ENCODE results near the gene C19orf81.
"Not testable (repeated sequence)": the region's sequence is repeated elsewhere in the genome, so short reads cannot be mapped to it uniquely, and the experiment has no call there.

C19orf81 gene

DNA sequence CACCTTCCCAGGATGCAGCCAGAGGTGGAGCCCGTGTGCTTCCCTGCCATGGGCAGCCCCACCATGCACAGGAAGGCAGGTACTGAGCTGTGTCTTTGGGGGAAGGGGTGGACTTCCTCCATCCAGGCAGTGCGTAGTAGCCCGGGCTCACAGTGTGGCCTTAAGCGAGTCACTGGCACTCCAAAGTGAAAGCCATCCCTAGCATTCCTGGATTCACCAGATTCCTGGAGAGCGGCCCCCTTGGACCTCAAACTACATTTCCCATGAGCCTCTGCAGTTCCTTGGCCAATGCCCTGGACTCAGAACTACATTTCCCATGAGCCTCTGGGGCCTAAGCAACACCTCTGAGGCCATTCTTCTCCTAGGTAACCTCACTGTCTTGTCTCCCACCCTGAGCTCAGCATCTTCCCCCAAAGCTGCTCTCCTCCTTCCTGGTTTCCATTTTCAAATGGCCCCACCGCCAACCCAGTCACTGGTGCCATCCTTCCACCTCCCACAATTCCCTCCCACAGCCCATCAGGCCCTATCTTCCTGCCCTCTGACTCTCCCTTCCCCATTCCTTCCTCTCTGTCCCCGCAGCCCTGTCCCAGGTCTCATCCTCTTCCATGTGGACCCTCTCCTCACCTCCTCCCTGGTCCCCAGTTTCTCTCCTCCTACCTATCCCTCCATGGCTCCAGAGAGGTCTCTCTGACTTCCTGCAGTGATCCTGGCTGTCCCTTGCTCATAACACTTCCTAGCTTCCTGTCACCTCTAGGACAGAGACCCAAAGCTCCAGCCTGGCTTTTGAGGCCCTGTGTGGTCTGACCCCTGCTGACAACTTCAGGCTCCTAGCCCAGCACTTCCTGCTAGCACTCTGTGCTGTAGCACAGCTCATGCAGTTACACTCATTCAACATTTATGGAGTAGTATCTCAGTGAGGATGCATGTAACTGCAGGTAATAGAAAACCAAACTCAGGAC, at the start of gene C19orf81:
C19orf81 (plus strand) TSS at position 13 of the 959 bp plus-strand sequence; CDS start at position 13, 0 bp downstream.
- DNase-seq = peak; percentile 38

DNA sequence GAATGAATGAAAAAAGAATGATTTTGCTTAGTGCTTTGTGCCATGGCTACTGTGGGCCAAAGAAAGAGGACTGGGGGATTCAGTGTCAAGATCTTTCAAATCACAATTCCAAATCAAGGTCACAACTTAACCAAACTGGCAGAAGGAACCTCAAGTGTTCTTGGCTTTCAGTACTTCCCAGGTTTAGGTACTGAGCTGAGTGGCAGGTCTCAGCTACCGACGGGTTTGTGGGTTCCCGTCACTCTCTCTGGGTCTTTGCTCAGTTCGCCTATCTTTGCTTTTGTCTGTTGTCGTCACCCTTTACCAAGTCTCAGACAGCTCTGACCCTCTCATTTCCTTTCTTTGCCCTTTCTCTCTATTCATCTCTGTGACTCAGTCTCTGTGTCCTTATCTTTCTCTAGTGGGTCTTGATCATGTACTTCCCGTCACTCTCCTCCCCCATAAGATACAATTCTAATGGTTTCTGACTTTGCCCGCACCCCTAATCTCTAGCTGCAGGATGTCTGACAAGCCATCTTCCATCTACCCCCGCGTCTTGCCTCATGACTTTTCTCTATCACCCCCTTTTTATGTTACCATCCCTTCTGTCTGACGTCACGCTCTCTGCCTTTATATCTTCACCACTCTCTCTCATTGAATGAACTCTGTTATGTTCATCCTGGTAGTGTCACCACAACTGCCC, 47.7 kb upstream of the C19orf81 start:
- peak; percentile 83 for DNase-seq

DNA sequence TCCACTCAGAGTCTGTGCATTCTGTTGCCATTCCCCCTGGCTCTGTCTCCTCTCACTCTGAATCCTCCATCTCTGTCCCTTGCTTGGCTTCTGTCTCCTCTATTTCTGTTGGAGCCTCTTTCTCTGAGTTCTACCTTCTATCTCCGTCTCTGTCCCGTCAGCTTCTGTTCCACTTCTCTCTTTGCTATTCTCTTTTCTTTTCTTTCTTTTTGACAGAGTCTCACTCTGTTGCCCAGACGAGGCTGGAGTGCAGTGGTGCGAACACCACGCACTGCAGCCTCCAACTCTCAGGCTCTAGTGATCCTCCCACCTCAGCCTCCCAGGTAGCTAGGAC, 47.2 kb upstream of the C19orf81 start:
- no peak for DNase-seq

DNA sequence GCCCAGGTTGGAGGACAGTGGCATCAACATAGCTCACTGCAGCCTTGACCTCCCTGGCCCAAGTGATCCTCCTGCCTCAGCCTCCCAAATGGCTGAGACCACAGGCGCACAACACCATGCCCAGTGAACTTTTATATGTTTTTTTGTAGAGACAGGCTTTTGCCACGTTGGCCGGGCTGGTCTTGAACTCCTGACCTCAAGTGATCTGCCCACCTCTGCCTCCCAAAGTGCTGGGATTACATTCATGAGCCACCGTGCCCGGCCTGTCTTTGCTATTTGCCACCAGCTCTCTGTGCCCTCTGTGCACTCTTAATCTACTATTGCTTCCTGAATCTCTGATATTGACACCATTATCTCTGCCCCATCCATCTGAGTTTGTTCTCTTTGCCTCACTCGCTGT, 46.7 kb upstream of the C19orf81 start:
- no peak for DNase-seq

DNA sequence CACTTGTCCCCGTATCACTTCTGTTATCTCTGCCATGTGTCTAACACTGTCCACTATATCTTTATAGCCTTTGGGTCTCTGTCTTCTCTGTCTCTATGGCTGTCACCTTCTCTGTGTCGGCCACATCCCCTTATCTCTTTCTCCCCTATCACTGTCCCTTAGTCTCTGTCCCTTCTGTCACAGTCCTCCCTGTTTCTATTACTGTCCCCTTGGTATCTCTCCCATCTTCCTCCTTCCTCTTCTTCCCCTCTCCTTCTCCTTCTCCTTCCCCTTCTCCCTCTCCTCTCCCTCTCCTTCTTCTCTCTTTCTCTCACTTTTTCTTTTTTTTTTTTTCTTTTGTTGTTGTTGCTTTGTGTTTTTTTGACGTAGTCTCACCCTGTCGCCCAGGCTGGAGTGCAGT, 46.3 kb upstream of the C19orf81 start:
- no peak for DNase-seq

DNA sequence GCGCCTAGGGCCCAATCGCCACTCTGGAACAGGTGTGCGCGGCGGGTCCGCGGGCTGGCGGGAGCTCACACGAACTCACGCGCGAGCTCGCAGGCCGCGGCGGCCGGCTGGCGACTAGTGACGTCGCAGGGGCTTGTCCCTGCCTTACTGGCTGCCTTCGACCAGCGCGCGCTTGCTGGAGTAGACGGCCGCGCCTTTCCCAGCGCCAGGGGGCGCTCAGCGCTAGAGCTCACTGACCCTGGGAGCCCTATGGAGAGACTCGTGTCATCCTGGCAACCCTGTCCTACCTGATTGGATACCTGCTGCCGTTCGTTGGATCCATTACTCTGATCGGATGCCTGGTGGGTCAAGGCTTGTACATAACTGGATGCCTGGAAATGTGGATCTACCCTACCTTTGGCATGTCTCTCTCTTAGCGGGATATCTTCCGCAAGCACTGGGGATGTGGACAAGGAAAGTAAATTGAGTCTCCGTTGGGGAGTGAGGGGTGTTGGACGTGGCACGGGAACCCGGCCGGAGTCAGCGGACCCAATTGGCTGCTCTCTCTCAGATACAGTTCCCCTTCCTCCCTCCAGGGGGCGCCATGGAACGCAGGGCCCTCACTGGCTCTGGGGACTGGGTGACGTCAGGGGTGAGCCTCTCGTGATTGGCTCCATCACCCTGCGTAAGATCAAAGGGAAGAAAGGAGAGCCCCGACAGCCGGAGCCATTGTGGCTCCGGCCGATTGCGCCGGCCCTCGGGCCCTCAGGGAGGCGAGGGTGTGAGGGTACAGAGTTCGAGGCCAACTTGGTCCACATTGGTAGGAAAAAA, 44.8 kb upstream of the C19orf81 start:
- DNase-seq = not testable (repeated sequence)

DNA sequence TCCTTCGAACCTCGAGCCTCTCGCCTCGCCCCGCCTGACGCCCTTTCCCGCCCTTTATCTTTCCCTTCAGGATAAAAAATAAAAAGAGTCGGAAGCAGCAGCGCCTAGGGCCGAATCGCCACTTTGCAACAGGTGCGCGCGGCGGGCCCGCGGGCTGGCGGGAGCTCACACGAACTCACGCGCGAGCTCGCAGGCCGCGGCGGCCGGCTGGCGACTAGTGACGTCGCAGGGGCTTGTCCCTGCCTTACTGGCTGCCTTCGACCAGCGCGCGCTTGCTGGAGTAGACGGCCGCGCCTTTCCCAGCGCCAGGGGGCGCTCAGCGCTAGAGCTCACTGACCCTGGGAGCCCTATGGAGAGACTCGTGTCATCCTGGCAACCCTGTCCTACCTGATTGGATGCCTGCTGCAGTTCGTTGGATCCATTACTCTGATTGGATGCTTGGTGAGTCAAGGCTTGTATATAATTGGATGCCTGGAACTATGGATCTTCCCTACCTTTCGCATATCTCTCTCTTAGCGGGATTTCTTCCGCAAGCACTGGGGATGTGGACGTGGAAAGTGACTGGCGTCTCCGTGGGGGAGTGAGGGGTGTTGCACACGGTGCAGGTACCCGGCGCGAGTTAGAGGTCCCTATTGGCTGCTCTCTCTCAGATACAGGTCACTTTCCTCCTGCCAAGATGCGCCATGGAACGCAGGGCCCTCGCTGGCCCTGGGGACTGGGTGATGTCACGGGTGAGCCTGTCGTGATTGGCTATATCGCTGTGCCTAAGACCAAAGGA, 43.0 kb upstream of the C19orf81 start:
- not testable (repeated sequence) for DNase-seq

DNA sequence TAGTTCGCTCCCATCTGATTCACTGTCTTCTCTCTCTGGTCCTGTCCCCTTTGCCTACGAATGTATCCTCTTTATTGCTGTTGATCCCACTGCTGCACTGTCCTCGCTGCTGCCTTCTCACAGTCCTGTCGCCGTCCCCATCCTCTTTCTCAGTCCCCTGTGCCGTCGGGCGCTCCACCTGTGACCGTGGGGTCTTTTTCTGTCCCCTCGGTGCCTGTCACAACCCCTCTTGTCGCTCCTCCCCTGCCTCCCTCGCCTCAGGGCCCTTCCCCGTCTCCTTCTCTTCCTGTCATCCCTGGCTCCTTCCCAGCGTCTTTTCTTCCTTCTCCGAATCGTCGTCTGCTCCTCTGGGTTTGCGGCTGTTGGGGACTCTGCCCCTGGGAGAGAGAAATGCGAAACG, 41.9 kb upstream of the C19orf81 start:
- no peak for DNase-seq

DNA sequence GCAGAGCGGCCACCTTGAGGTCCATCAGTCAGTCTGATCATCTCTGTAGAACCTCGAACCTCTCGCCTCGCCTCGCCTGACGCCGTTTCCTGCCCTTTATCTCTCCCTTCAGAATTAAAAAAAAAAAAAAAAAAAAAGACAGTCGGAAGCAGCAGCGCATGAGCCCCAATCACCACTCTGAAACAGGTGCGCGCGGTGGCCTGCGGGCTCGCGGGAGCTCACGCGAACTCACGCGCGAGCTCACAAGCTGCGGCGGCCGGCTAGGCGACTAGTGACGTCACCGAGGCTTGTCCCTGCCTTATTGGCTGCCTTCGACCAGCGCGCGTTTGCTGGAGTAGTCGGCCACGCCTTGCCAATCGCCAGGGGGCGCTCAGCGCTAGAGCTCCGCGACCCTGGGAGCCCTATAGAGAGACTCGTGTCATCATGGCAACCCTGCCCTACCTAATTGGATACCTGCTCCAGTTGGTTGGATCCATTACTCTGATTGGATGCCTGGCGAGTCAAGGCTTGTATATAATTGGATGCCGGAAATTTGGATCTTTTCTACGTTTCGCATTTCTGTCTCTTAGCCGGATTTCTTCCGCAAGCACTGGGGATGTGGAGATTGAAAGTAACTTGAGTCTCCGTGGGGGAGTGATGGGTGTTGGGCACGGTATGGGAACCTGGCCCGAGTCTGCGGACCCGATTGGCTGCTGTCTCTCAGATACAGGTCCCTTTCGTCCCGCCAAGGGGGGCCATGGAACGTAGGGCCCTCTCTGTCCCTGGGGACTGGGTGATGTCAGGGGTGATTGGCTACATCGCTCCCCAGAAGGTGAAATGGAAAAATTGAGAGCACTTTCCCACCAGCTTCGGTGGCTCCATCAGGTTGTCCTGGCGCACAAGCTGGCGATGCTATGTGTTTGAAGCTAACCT, 41.1 kb upstream of the C19orf81 start:
- peak; percentile 96 for DNase-seq

DNA sequence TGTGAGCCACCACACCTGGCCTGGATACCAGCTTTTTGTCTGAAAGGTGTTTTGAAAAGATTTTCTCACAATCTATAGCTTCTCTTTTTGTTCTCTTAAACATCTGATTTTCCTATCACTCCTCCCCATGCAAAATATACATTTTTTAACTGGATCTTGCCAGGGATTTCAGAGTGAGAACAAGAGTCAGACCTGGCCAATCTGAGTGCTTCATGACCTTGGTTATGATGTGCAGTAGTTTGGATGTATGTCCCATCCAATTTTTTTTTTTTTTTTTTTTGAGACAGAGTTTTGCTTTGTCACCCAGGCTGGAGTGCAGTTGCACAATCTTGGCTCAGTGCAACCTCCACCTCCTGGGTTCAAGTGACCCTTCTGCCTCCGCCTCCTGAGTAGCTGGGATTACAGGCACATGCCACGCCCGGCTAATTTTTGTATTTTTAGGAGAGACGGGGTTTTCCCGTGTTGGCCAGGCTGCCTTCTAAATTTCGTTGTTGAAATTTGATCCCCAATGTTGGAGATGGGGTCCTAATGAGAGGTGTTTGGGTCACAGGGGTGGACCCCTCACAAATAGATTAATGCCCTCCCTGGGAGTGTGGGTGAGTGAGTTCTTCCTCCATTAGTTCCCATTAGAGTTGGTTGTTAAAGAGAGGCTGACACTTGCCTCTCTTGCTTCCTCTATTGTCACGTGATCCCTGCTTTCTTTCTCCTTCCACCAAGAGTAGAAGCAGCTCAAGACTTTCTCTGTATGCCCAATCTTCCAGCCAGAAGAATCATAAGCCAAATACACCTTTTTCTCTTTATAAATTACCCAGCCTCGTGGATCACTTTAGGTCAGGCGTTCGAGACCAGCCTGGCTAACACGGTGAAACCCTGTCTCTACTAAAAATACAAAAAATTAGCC, 36.5 kb upstream of the C19orf81 start:
- DNase-seq = not testable (repeated sequence)

DNA sequence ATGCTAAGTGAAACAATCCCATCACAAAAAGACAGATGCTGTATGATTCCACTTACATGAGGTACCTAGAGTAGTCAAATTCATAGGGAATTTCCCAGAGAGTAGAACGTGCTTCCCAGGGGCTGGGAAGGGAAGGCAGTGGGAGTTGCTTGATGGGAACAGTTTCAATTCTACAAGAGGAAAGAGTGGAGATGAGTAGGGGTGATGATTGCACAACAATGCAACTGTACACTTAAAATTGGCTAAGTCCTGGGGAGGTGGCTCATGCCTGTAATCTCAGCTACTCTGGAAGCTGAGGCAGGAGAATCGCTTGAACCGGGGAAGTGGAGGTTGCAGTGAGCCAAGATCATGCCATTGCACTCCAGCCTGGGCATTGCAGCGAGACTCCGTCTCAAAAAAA, 30.9 kb upstream of the C19orf81 start:
- DNase-seq = not testable (repeated sequence)

DNA sequence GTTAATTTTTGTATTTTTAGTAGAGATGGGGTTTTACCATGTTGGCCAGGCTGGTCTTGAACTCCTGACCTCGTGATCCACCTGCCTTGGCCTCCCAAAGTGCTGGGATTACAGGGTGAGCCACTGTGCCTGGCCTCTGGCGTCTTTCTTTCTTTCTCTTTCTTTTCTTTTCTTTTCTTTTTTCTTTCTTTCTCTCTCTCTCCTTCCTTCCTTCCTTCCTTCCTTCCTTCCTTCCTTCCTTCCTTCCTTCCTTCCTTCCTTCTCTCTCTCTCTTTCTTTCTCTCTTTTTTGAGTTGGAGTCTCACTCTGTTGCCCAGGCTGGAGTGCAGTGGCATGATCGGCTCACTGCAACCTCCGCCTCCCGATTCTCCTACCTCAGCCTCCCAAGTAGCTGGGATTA, 30.1 kb upstream of the C19orf81 start:
- not testable (repeated sequence) for DNase-seq

DNA sequence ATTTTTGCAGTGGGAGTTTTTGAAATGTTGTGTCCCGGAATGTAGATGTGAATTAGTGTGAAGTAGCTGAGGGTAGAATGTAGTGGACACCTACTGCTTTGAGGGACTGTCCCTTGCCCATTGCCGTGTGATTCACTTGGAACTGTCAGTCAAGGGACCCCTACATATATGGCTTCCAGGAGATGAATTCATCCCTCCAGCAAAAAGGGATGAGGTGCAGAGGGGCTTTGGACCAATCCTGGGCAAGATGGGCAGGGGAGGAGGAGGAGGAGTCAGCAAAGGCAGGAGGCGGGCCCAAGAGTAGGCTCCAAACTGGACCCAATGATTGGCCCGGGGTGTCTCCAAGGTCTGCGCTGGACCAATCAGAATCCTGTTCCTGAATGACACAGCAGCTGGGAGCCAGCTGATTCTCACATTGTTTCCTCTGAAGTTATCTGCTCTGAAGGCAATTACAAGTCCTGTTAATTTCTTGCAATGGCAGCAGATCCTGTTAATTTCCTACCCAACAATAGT, 28.8 kb upstream of the C19orf81 start:
- DNase-seq = not testable (repeated sequence)

DNA sequence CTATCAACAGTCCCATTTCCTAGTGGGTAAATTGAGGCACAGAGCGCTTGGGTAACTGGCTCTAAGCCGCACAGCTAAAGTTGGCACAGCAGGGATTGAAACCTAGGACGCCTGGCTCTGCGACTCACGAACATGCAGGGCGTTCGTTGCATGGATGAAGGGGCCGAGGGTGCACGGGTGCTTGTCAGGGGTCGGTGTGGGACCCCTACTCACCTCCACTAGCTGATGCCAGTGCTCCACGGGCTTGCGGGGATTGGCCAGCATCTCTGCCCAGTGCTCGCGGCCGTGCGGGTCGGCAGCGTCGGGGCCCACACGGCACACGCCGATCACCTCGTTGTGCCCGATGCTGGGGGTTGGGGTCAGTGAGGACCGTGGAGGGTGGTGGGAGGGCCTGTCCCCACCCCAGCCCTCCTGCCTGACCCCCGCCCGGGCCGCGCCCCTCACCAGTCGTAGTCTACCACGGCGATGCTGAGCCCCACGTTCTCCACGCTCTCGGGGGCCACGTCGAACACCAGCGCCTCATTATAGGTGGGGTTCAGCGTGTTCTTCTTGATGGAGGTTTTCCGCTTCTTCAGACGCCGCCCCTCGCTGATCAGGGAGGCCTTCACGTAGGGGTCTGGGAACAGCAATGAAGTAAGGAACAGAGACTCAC, 24.2 kb upstream of the C19orf81 start:
- no peak for DNase-seq

DNA sequence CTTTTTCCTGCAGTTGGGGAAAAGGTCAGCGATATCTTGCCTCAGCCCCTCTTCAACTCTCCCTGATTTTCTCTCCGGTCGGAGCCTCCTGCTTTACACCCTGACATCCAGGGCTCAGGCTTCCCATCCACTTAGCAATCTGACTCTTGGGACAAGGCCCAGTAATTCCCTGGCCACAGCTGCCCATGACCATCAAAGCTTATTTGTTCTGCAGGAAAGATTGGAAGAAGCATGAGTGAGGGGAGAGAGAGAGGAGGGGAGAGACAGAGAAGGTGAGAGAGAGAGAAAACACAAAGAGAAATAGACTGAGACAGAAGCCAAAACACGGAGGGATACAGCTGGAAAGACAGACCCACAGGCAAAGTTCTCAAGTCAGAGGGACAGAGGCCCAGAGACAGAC, 23.2 kb upstream of the C19orf81 start:
- DNase-seq = no peak

DNA sequence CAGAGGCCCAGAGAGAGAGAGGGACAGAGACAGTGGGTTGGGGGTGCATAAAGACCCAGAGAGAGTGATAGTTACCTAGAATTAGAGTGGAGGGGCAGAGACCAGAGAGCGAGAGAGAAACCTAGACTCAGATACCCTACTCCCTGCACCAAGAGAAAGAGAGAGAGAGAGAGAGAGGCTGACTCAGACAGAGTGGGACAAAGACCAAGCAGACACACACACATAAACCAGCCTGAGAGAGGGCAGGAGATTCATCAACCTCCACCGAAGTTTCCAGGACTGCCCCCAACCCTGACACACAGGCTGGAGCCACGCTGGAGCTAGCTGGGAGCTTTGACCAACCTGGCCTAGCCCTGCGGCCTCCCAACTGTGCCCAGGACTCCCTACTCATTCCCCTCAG, 22.4 kb upstream of the C19orf81 start:
- DNase-seq = no peak

DNA sequence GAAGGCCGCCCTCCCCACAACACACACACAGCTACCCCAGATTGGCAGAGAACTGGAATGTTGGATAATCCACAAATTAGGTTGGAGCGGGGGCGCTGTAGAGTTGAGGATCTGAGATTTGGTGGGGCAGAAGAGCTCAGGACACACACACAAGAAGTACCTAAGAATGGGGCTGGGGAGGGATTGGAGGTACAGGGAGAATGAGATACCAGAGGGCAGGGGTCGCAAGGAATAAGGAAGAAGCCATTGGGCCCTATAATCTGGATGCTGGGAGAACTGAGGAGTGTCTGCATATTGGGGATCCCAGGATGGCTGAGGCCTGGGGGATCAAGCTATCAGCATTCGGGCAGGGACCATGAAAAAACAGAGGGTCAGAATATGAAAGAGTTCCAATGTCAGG, 21.1 kb upstream of the C19orf81 start:
- DNase-seq = no peak

DNA sequence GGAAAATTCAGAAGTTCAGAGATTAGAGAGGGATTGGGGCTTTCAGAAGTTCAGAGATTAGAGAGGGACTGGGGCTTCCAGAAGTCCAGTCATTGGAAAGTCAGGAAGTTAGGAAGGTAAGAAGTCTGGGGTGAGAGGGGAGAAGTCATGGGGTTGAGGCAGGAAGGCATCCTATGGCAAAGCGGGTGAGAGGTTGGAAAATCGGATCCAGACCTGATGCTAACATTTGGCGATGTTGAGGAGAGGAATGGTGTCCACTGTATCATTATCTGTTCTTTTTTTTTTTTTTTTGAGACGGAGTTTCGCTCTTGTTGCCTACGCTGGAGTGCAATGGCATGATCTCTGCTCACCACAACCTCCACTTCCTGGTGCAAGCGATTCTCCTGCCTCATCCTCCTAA, 20.7 kb upstream of the C19orf81 start:
- DNase-seq = no peak

DNA sequence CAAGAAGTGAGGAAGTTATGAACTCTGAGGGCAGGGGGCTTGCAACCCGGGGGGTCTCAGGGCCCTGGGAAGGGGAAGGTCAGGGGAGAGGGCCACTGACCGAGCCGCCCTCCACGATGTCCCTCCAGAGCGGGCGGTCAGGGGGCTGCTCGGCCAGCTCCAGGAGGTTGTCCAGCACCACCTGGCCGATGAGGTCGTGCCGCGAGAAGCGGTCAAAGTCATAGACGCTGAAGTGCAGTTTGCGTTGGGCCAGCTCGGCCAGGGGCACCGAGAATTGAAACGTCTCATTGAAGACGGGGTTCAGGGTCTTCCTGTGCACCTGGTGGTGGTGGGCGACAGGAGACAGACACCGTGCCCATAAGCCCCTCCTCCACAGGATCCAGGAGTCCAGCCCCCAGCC, 20.1 kb upstream of the C19orf81 start:
- DNase-seq = no peak

DNA sequence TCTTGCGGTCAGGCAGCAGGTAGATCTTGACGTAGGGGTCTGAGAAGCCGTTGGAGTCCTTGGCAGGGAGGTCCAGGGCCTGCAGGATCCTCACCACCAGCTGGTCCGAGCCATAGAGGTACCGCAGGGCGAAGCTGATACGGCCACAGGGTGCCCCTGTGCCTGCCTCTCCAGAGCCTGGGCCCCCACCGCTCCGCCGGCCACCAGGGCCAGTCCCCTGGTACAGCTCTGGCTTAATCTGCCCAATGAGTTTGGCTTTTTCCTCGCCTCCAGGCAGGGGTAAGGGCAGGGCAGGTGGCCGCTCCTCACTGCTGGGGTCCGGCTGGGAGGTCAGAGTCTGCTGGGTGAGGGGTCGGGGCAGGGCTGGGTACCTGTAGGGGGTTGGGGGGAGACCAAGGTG, 19.4 kb upstream of the C19orf81 start:
- DNase-seq = no peak
